ENCODE measurements around the gene CYP4F3. TPM values are rescaled to one million over a fixed set of nuclear protein-coding genes. Genes with fewer than 3 reads are reported as not detected.

Gene CYP4F3
- total RNA-seq, 1 experiment from 2014 or later, result 57.6 TPM

DNA sequence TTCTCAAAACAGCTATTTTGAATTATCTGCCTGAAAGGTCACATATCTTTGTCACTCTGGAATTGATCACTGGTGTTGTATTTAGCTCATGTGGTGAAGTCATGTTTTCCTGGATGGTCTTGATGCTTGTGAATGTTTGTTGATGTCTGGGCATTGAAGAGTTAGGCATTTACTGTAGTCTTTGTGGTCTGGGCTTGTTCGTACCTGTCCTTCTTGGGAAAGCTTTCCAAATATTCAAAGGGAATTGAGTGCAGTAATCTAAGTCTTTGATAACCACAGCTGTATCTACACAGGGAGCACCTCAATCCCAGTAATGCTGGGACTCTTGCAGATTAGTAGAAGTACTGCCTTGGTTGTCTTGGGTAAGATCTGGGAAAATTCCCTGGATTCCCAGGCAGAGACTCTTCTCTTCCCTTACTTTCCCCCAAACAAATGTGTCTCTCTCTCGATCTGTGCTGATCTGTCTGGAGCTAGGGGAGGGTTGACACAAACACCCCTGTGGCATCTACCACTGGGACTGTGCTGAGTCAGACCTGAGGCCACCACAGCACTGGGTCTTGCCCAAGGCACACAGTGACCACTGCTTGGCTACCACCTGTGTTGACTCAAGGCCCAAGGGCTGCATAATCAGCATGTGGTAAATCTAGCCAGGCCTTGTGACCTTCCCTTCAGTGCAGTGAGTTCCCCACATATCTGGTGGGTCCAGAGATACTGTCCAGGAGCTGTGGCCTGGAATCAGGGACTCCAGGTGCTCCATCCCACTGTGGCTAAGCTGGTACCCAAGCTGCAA lies 5.5 kb upstream of the CYP4F3 start:
- no TSS peak for BruUV-seq (replicated peaks)
- no peak overlapping the region for H2AFZ ChIP-seq
- no peak overlapping the region for H3K4me3 ChIP-seq
- H3K27me3 ChIP-seq (ENCODE audit: insufficient read depth, low read depth), result no peaks in the 10 kb centered on the region
- DNase-seq, result peak; percentile 37 to 92
- peaks cover 31% of the 10 kb centered on the region for H3K4me1 ChIP-seq (replicated peaks; ENCODE audit: insufficient read depth)
- peak overlapping the region; percentile 37 for H3K4me2 ChIP-seq
- ChIA-PET CTCF (interaction anchor here (0.5 kb wide), 1 partner anchor 538 kb away, joined by 3 read pairs; no protein-coding TSS in a partner anchor), POLR2A (ENCODE audit: unreplicated experiment) (interaction anchor here (0.6 kb wide), 1 partner anchor 175 kb away, joined by 3 read pairs; no protein-coding TSS in a partner anchor)
- peaks cover 8% of the 10 kb centered on the region for H3F3A ChIP-seq (ENCODE audit: insufficient read depth, low read depth)
- no peak for TF ChIP-seq EZH2 (IDR thresholded peaks at IDR 0.05; ENCODE audit: low read depth)
- TF ChIP-seq, protein P1, sequence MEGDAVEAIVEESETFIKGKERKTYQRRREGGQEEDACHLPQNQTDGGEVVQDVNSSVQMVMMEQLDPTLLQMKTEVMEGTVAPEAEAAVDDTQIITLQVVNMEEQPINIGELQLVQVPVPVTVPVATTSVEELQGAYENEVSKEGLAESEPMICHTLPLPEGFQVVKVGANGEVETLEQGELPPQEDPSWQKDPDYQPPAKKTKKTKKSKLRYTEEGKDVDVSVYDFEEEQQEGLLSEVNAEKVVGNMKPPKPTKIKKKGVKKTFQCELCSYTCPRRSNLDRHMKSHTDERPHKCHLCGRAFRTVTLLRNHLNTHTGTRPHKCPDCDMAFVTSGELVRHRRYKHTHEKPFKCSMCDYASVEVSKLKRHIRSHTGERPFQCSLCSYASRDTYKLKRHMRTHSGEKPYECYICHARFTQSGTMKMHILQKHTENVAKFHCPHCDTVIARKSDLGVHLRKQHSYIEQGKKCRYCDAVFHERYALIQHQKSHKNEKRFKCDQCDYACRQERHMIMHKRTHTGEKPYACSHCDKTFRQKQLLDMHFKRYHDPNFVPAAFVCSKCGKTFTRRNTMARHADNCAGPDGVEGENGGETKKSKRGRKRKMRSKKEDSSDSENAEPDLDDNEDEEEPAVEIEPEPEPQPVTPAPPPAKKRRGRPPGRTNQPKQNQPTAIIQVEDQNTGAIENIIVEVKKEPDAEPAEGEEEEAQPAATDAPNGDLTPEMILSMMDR (conservative IDR thresholded peaks at IDR 0.05), result no peak
- no peaks in the 10 kb centered on the region for H3K9me3 ChIP-seq (ENCODE audit: insufficient read depth, low read depth)
- H3K79me2 ChIP-seq (ENCODE audit: low read depth), result no peaks in the 10 kb centered on the region
- no peaks in the 10 kb centered on the region for H4K20me1 ChIP-seq (ENCODE audit: insufficient read depth)
- intact Hi-C loops (cut with micrococcal nuclease; ENCODE audit: unreplicated experiment), result no loop called here
- no peaks in the 10 kb centered on the region for H3K9me2 ChIP-seq (ENCODE audit: insufficient read depth)
- H3K36me3 ChIP-seq (ENCODE audit: low read depth), result no peaks in the 10 kb centered on the region
- H3K27ac ChIP-seq, result peak overlapping the region; percentile 47

DNA sequence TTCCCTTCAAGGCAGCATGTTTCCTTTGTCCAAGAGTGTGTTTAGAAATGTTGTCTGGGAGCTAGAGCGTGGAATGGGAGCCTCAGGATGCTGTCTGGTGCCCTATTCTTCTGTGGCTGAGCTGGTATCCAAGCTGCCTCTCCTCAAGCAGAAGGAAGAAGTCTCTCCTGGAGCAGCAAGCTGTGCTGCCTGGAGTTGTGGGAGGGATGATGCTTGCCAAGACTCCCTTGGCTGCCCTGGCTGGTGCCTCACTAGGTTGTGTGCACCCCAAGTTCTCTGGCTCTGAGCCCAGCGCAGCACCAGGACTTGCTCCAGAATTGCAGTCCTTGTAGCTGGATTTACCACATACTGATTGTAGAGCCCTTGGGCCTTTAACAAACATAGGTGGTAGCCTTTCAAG lies 4.7 kb upstream of the CYP4F3 start:
- H3K4me3 ChIP-seq, result no peak overlapping the region
- BruUV-seq (replicated peaks), result no TSS peak
- H3K27me3 ChIP-seq (ENCODE audit: insufficient read depth, low read depth), result no peaks in the 10 kb centered on the region
- H2AFZ ChIP-seq, result no peak overlapping the region
- no peaks in the 10 kb centered on the region for H3K9me2 ChIP-seq (ENCODE audit: insufficient read depth)
- CTCF ChIA-PET, result no interaction called here
- H3K79me2 ChIP-seq (ENCODE audit: low read depth), result no peaks in the 10 kb centered on the region
- TF ChIP-seq EZH2 (IDR thresholded peaks at IDR 0.05; ENCODE audit: low read depth), result no peak
- TF ChIP-seq, protein P1 (conservative IDR thresholded peaks at IDR 0.05), result no peak
- H3K9me3 ChIP-seq (ENCODE audit: insufficient read depth, low read depth), result no peaks in the 10 kb centered on the region
- peaks cover 38% of the 10 kb centered on the region for H3K4me1 ChIP-seq (replicated peaks; ENCODE audit: insufficient read depth)
- H3K36me3 ChIP-seq (ENCODE audit: low read depth), result no peaks in the 10 kb centered on the region
- H3K27ac ChIP-seq, result 0 out of 2 replicates have a peak overlapping the region, but pooled peaks have one; percentile 47
- POLR2A ChIA-PET (ENCODE audit: unreplicated experiment), result interaction anchor here (0.6 kb wide), 2 partner anchors 20 to 179 kb away, joined by 3 to 4 read pairs; no protein-coding TSS in a partner anchor
- H3K4me2 ChIP-seq, result peak overlapping the region; percentile 37; the same call in 1 of the 2 replicates
- intact Hi-C loops (cut with micrococcal nuclease; ENCODE audit: unreplicated experiment), result no loop called here
- H3F3A ChIP-seq (ENCODE audit: insufficient read depth, low read depth), result peaks cover 14% of the 10 kb centered on the region
- no peak for DNase-seq
- H4K20me1 ChIP-seq (ENCODE audit: insufficient read depth), result no peaks in the 10 kb centered on the region

DNA sequence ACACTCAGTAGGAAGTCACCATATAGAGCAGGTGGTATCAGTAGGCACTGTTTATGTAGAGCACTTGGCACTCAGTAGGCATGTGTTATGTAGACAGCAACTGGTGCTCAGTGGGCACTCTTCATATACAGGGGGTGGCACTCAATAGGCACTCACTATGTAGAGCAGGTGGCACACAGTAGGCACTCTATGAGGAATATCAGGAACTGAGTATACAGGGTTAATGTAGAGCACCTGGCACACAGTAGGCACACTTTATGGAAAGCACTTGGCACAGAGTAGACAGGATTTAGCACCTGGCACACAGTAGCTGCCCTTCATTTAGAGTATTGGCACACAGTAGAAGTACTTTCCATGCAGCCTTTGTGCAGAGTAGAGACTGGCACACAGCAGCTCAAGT lies 1.1 kb upstream of the CYP4F3 start:
- Histone ChIP-seq H3F3A (ENCODE audit: insufficient read depth, low read depth) (peaks cover 24% of the 10 kb centered on the region), H3K4me2 (peak overlapping the region; percentile 75), H3K4me3 (no peak overlapping the region), H3K79me2 (ENCODE audit: low read depth) (0 out of 2 replicates have a peak, but pooled peaks cover 6% of the 10 kb centered on the region), H3K27ac (peak overlapping the region; percentile 95), H3K27me3 (ENCODE audit: insufficient read depth, low read depth) (no peaks in the 10 kb centered on the region), H4K20me1 (ENCODE audit: insufficient read depth) (no peaks in the 10 kb centered on the region), H2AFZ (no peak overlapping the region), H3K36me3 (ENCODE audit: low read depth) (no peaks in the 10 kb centered on the region), H3K4me1 (replicated peaks; ENCODE audit: insufficient read depth) (peaks cover 56% of the 10 kb centered on the region), H3K9me3 (ENCODE audit: insufficient read depth, low read depth) (no peaks in the 10 kb centered on the region), H3K9me2 (ENCODE audit: insufficient read depth) (no peaks in the 10 kb centered on the region)
- TF ChIP-seq, protein P1 (conservative IDR thresholded peaks at IDR 0.05), result no peak
- DNase-seq, result no peak
- ChIA-PET CTCF (no interaction called here), POLR2A (ENCODE audit: unreplicated experiment) (no interaction called here)
- intact Hi-C loops (cut with micrococcal nuclease; ENCODE audit: unreplicated experiment), result no loop called here
- BruUV-seq (replicated peaks), result no TSS peak

Measured in PC-9 (cell line).